DOHH2 (cell line): Measurements from ENCODE around the gene NFKBIL1.

Experiments
- H3F3A ChIP-seq: fragments of 200-600 bp; sonication (generic), shearing (Covaris generic); 2 replicates; pipeline ENCODE4 v1.6.0; 2016; ENCODE audit warnings: antibody characterized with exemption, mild to moderate bottlenecking; ENCODE audit not compliant: control insufficient read depth, insufficient read depth
- H3K27ac ChIP-seq: fragments of 200-600 bp; sonication (generic); 2 replicates; pipeline ENCODE4 v1.5.1; 2014; ENCODE audit warnings: low read depth, mild to moderate bottlenecking, low read length, moderate library complexity
- H3K27me3 ChIP-seq: fragments of 200-600 bp; sonication (generic); 2 replicates; pipeline ENCODE4 v1.6.1; 2014; ENCODE audit warnings: mild to moderate bottlenecking, low read length, mixed read lengths; ENCODE audit not compliant: control insufficient read depth
- H3K36me3 ChIP-seq: fragments of 200-600 bp; sonication (generic); 2 replicates; pipeline ENCODE4 v1.6.1; 2014; ENCODE audit warnings: mild to moderate bottlenecking, low read length, moderate library complexity, mixed read lengths; ENCODE audit not compliant: control insufficient read depth
- H3K4me1 ChIP-seq: fragments of 200-600 bp; sonication (generic); 2 replicates; pipeline ENCODE4 v1.6.1; 2014; ENCODE audit warnings: mild to moderate bottlenecking, low read length, mixed read lengths; ENCODE audit not compliant: control insufficient read depth
- H3K4me2 ChIP-seq: fragments of 200-600 bp; sonication (generic); 2 replicates; pipeline ENCODE4 v1.6.0; 2014; ENCODE audit warnings: mild to moderate bottlenecking, low read length, moderate library complexity
- H3K4me3 ChIP-seq: fragments of 200-600 bp; sonication (generic); 2 replicates; pipeline ENCODE4 v1.5.1; 2014; ENCODE audit warnings: mild to moderate bottlenecking, low read length, mixed read lengths
- H3K79me2 ChIP-seq: fragments of 200-600 bp; sonication (generic); 2 replicates; pipeline ENCODE4 v1.6.1; 2014; ENCODE audit warnings: mild to moderate bottlenecking, low read length, mixed read lengths; ENCODE audit not compliant: control insufficient read depth
- H3K9me2 ChIP-seq: fragments of 200-600 bp; sonication (generic); replicated peaks from 2 replicates; pipeline ENCODE4 v1.6.1; 2014; ENCODE audit warnings: mild to moderate bottlenecking, low read length, mixed read lengths; ENCODE audit not compliant: control insufficient read depth
- H3K9me3 ChIP-seq: fragments of 200-600 bp; sonication (generic); 2 replicates; pipeline ENCODE4 v1.6.1; 2014; ENCODE audit warnings: antibody characterized with exemption, low read length, mixed read lengths; ENCODE audit not compliant: control insufficient read depth, insufficient read depth
- H4K20me1 ChIP-seq: fragments of 200-600 bp; sonication (generic); 2 replicates; pipeline ENCODE4 v1.6.0; 2014; ENCODE audit warnings: low read depth, mild to moderate bottlenecking, antibody characterized with exemption, low read length, moderate library complexity; ENCODE audit not compliant: control insufficient read depth, insufficient read depth
- EZH2phosphoT487 ChIP-seq: fragments of 200-600 bp; sonication (generic); IDR thresholded peaks from 2 replicates; pipeline ENCODE4 v1.6.1; 2017; ENCODE audit warnings: borderline replicate concordance, mild to moderate bottlenecking, antibody characterized with exemption, low read length, moderate library complexity, mixed read lengths
- TF ChIP-seq, protein P1 (sequence below): fragments of 200-600 bp; sonication (generic); IDR thresholded peaks from one replicate; pipeline ENCODE4 v1.5.1; 2014; ENCODE audit warnings: antibody characterized with exemption, mild to moderate bottlenecking, low read depth, low read length; ENCODE audit not compliant: poor library complexity, severe bottlenecking

NFKBIL1 gene

DNA sequence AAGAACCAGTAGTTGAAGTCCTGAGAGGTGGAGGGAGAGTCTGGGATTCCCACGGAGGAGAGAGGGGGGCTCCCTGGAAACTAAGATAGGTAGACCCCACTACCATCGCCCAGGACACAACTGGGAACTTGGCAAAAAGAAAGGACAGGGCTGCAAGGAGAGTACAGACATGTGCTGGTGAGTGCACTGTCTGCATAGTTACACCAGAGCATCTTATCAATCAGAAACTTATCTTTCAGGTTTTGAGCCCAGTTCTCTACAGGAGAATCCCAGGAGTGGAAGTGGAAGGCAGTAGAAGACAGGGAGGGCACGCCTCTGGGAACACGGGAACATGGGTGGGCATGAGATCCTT lies 12.2 kb downstream of the NFKBIL1 start:
- Histone ChIP-seq H3K27me3 (peaks cover 8% of the 10 kb centered on the region), H3K9me3 (no peaks in the 10 kb centered on the region), H3K4me1 (peaks cover 75% of the 10 kb centered on the region), H3K36me3 (peaks cover 30% of the 10 kb centered on the region), H3K79me2 (no peaks in the 10 kb centered on the region), H4K20me1 (no peaks in the 10 kb centered on the region), H3K9me2 (no peaks in the 10 kb centered on the region), H3K4me2 (peak overlapping the region; percentile 79), H3F3A (peaks cover 16% of the 10 kb centered on the region), H3K27ac (peak overlapping the region; percentile 85), H3K4me3 (peak overlapping the region; percentile 64)
- TF ChIP-seq, protein P1, sequence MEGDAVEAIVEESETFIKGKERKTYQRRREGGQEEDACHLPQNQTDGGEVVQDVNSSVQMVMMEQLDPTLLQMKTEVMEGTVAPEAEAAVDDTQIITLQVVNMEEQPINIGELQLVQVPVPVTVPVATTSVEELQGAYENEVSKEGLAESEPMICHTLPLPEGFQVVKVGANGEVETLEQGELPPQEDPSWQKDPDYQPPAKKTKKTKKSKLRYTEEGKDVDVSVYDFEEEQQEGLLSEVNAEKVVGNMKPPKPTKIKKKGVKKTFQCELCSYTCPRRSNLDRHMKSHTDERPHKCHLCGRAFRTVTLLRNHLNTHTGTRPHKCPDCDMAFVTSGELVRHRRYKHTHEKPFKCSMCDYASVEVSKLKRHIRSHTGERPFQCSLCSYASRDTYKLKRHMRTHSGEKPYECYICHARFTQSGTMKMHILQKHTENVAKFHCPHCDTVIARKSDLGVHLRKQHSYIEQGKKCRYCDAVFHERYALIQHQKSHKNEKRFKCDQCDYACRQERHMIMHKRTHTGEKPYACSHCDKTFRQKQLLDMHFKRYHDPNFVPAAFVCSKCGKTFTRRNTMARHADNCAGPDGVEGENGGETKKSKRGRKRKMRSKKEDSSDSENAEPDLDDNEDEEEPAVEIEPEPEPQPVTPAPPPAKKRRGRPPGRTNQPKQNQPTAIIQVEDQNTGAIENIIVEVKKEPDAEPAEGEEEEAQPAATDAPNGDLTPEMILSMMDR, result no peak
- no peak for TF ChIP-seq EZH2phosphoT487

DNA sequence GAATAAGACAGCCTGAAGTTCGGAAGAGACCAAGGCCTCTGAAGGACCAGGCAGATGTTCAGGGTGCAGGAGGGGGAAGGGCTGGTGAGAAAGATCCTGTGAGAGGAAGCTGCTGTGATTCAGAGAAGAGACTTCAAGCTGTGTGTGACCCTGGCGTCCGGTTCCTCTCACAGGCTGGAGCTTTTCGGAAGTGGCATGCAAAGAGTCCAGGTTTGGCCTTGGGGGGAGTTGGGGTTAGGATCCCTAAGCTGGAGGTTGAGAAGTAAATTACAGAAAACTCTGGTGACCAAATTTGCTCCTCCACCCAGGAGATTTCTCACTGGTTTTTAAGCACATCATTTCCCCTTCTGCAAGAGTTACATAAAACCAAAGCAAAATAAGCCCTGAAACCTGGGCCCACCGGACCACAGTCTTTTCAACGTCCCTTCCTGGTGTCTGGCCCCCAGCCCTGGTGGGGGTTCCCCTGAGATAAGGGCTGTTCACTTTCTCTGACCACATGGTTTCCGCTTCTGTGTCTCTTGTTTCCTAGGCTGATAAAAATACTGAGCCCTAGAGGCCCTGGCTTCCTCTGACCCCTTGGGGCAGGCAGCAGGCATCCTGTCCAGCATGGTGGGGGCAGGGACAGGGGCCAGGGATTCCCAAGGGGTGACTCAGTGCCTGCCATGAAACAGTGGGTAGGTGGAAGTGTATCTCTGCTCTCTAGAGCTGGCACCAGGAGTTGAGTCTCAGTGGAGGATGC lies 12.7 kb downstream of the NFKBIL1 start:
- Histone ChIP-seq H3K4me2 (peak overlapping the region; percentile 79), H3K4me1 (peaks cover 75% of the 10 kb centered on the region)

DNA sequence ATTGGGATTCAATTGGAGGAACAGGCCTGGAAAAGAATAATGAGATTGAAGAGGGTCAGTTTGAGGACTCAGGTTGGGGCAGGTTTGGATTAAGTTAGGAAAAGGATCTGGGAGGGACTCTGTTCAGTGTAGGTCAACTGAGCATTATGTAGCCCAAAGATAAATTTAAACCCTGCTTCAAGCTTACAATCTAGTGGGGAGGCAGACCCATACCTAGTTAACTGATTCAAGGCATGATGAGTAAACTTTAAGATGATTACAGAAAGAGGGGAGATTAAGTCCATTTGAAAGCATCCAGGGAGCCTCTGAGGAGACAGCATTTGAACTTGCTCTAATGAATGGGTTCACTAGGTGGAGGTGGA lies 13.3 kb downstream of the NFKBIL1 start:
- Histone ChIP-seq H3K36me3 (peaks cover 27% of the 10 kb centered on the region), H3K79me2 (no peaks in the 10 kb centered on the region), H3F3A (peaks cover 11% of the 10 kb centered on the region), H3K4me3 (peak overlapping the region; percentile 64), H3K4me2 (peak overlapping the region; percentile 79), H3K4me1 (peaks cover 75% of the 10 kb centered on the region), H3K27me3 (peaks cover 15% of the 10 kb centered on the region), H4K20me1 (no peaks in the 10 kb centered on the region), H3K27ac (peak overlapping the region; percentile 85), H3K9me2 (no peaks in the 10 kb centered on the region), H3K9me3 (no peaks in the 10 kb centered on the region)
- no peak for TF ChIP-seq EZH2phosphoT487
- TF ChIP-seq, protein P1, result no peak

More for the DNA sequence above, 12.7 kb downstream of the NFKBIL1 start:
- Histone ChIP-seq H3F3A (peaks cover 11% of the 10 kb centered on the region), H3K9me2 (no peaks in the 10 kb centered on the region), H3K79me2 (no peaks in the 10 kb centered on the region), H3K27ac (peak overlapping the region; percentile 85), H3K4me3 (peak overlapping the region; percentile 64), H3K27me3 (peaks cover 11% of the 10 kb centered on the region), H3K9me3 (no peaks in the 10 kb centered on the region), H4K20me1 (no peaks in the 10 kb centered on the region), H3K36me3 (peaks cover 27% of the 10 kb centered on the region)
- TF ChIP-seq EZH2phosphoT487, result no peak
- TF ChIP-seq, protein P1, result no peak
